Measurements from ENCODE around the gene EHF.
"Not testable (repeated sequence)": the region's sequence is repeated elsewhere in the genome, so short reads cannot be mapped to it uniquely, and the experiment has no call there.

EHF gene

GRCh38 chr11:34671946-34672345 lies 51.1 kb downstream of the EHF start:
- DNase-seq = peak; percentile 11

DNA sequence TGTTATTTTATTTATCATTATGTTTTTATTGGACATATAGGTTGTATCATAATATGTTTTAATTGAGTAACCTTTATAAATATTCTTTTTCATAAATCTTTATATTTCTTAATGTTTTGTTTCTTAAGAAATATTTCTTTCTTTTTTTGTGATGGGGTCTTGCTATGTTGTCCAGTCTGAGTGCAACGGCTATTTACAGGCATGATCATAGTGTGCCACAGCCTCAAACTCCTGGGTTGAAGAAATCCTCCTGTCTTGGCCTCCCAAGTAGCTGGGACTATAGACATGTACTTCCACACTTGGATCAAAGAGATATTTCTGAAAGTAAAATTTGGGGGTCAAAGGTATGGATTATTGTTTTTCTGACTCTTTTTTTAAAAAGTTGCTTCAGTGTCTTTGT lies 53.1 kb downstream of the EHF start:
- no peak for DNase-seq

DNA sequence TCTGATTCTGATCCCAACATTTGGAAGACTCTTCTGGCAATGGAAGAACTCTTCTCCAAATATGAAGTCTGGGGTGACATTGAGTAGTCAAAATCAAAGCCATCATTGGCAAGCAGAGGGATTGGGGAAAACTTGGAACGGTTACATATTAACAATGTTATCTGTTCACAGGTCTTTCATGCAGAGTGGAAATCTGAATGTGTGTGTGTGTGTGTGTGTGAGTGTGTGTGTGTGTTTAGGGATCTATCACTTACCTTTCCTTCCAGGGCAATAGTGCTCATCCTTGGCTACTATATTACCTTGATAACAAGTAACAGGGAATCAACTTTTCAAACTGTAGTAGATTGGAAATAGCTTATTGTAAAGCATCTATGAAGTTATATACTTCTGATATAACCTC lies 55.3 kb downstream of the EHF start:
- DNase-seq = peak; percentile 26

- DNase-seq = no peak
Observed at GRCh38 chr11:34679681-34680080, 58.8 kb downstream of the EHF start.

DNA sequence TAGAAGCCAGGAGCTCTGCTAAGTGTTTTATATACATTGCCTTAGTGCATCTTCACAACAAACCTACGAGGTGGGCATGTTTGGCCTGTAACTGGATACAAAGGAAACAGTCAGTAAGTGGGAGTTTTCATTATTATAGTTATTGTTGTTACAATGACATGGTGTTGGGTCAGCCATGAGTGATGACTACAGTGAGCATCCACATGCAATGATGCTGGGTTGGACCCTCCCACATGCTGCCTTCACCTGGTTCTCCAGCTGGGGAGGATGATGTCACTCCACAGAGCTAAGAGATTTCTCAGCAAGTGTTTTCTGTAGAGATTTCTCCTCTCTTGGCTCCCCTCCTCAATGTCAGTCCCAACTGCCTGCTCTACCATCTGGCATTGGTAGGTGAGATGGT lies 59.3 kb downstream of the EHF start:
- DNase-seq = peak; percentile 92

DNA sequence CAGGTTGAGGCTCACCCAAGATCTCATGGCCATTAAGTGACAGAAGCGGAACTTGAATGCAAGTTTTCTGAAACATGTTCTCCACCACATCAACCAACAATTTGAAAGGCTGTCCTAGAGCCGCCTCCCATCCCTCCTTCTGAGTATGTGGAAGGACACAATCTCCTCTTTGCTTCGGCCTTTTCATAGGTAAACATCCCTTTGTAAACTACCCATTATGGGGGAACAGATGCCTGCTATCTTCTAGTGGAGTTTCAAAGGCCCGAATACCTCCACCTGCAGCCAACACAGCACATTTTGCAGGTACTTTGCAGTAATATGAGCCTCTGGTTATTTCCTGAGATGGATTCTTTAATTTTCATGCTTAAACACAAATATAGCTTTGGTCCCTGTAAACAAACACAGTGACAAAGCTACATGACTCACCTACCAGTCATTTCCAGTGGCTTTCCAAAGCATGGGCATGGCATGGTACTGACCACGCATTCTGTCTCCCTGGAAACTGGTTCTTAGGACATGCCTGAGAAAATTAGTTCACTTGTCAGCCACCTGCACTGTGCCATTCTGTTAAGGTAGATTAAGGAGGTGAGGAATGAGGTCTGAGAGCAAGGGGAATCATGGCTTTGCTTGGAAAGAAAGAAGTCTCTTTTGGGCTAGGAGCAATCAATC lies 60.2 kb downstream of the EHF start:
- DNase-seq = peak; percentile 96

DNA sequence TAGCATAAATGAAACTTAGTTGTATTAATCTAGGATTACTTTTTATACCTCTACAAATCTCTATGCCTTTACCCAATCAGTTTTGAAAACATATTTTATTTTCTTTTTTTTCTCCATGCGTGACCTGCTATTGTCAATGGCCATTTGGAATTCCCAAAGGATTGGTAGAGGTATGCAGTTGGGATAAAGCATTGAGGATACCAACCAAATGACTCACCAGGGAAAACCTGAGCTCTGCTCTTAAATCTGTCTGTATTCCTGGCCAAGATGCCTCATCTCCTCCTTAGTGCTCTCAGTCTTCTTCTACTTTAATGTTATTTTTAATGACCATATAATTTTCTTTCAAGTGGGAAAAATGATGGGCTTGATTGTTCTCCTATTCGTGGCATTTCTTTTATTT lies 61.9 kb downstream of the EHF start:
- peak; percentile 34 for DNase-seq

DNA sequence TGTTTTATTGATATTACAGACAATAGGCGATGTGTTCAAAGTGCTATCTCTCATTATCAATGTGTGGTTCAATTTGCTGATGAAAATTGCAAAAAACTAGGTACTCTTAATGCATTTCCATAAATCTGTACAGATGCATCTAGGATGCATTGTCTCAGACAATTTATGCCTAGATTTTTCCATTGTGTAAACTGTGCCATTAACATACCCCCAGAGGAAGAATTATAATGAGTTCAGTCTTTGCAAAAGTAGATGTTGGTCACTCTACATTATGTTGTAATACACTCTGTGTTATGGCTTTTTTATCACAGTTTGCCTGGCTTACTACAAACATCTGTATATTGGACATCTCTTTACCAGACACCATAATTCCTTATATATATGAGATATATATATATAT lies 62.5 kb downstream of the EHF start:
- DNase-seq = no peak

DNA sequence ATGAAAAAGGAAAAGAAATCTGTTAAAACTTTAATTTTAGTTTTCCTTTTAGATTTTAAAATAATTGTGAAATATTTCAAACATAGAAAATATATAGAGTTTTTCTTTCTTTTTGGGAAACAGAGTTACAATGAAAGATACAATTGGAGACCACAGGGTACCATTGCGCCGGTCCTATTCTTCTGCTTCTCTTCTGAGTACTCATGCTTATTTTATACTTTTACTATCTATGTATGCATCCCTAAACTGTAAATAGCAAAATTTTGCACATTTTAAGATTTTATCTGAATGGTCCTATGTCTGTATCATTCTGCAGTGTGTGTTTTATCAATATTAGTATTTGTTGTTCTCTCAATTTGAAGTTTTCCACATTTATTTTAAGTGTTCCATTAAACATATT lies 65.0 kb downstream of the EHF start:
- DNase-seq = no peak

DNA sequence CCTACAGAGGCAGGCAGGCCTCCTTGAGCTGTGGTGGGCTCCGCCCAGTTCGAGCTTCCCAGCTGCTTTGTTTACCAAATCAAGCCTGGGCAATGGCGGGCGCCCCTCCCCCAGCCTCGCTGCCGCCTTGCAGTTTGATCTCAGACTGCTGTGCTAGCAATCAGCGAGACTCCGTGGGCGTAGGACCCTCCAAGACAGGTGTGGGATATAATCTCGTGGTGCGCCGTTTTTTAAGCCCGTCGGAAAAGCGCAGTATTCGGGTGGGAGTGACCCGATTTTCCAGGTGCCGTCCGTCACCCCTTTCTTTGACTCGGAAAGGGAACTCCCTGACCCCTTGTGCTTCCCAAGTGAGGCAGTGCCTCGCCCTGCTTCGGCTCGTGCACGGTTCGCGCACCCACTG lies 71.4 kb downstream of the EHF start:
- DNase-seq = not testable (repeated sequence)

GRCh38 chr11:34696862-34697261 lies 76.0 kb downstream of the EHF start:
- DNase-seq = no peak

DNA sequence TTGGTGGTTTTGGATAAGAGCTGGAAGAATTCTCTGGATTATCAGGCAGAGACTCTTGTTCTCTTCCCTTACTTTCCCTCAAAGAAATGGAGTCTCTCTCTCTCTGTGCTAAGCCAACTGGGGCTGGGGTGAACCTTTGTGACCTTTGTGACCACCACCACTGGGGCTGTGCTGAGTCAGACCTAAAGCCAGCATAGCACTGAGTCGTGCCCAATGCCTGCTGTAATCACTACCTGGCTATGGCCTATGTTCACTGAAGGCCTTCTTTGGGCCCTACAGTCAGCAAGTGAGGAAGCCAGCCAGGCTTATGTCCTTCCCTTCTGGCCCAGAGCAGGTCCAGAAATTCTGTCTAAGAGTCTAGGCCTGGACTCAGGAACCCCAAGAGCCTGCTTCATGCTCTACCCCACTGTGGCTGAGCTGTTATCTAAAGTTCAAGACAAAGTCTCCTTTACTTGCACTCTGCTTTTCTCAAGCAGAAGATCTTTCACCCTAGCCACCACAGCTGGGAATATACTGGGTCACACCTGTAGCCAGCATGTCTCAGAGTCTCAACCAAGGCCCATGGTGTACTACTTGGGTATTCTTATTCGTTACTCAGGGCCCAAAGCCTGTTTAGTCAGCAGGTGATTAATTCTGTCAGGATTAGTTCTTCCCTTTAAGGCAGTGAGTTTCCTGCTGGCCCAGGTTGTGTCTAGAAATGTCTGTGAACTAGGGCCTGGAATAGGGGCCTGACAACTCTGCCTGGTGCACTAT lies 86.0 kb downstream of the EHF start:
- DNase-seq = no peak

DNA sequence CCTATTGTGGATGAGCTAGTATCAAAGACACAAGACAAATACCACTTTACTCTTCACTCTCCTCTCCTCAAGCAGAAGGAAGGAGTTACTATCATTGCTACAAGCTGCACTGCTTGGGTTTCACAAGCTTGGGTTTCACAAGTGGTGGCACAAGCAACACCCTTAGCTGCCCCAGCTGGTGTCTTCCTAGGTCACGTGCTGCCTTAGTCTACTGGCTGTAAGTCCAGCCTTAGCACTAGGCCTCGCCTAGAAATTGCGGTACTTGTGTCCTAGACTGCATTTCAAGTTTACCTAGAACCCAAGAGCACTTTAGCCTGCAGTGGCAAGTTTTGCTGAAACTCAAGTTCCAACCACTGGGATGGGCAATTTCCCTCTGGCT lies 86.6 kb downstream of the EHF start:
- no peak for DNase-seq

All from DMS53 (cell line).